ENCODE measurements around the gene CXCR6. TPM values are rescaled to one million over a fixed set of nuclear protein-coding genes. Genes with fewer than 3 reads are reported as not detected.
A peak's percentile ranks its signal among the peaks of the same experiment; 100 is the strongest.

CXCR6 gene
- total RNA-seq, 1 experiment from 2014 or later, result not detected

- H4K91ac ChIP-seq (ENCODE audit: insufficient read length, low read depth, low read length), result no peak overlapping the region
- Mint-ChIP-seq H3K27me3 (ENCODE audit: low read depth) (no peaks in the 10 kb centered on the region), H3K9me3 (no peaks in the 10 kb centered on the region), H3K4me3 (no peak overlapping the region), H3K27ac (peak overlapping the region in 1 of 3 experiments; percentile 32; a peak in 3 of 7 replicates), H3K4me1 (peaks cover 20 to 21% of the 10 kb centered on the region in 2 experiments), H3K36me3 (ENCODE audit: insufficient read depth in 1 of 3, low read depth in 3 of 3) (peaks cover 3 to 27% (median 21%) of the 10 kb centered on the region in 3 experiments)
- H3K79me1 ChIP-seq (ENCODE audit: insufficient read depth, low read depth, low read length, poor library complexity, severe bottlenecking), result peaks cover 6% of the 10 kb centered on the region
- no peaks in the 10 kb centered on the region for H3K23me2 ChIP-seq (ENCODE audit: insufficient read length, low read depth, low read length, poor library complexity, severe bottlenecking)
- DNase-seq, result no peak
- H3K9ac ChIP-seq (ENCODE audit: extremely low read depth, insufficient read length, low read length), result no peak overlapping the region
- no peak overlapping the region for H3K56ac ChIP-seq (ENCODE audit: insufficient read length, low read depth, low read length)
- H3K14ac ChIP-seq (ENCODE audit: insufficient read depth, low read length), result no peak overlapping the region
- no peak overlapping the region for H3K18ac ChIP-seq (ENCODE audit: insufficient read length, low read depth, low read length)
- no peak overlapping the region for H2AK5ac ChIP-seq (ENCODE audit: insufficient read length, low read length)
- H4K20me1 ChIP-seq (ENCODE audit: control insufficient read depth, insufficient read depth, insufficient read length), result no peaks in the 10 kb centered on the region
- WGBS (ENCODE audit: extremely low coverage, insufficient read length, low lambda C conversion rate), result no CpG with 5 or more reads among the region's 8 CpGs
- peaks cover 6% of the 10 kb centered on the region; the same call in 1 of the 2 replicates for H3K4me1 ChIP-seq (ENCODE audit: insufficient read depth, low read length)
- H3K27ac ChIP-seq (ENCODE audit: insufficient read length, low read depth, low read length), result no peak overlapping the region
- no peak overlapping the region for H2BK20ac ChIP-seq (ENCODE audit: low read depth, low read length, poor library complexity, severe bottlenecking)
- no peak for TF ChIP-seq CTCF (conservative IDR thresholded peaks at IDR 0.05)
- H2BK15ac ChIP-seq (ENCODE audit: low read depth, low read length), result no peak overlapping the region
- no peak overlapping the region for H3T11ph ChIP-seq (ENCODE audit: low read length)
- H3K27me3 ChIP-seq (ENCODE audit: insufficient read depth, low read length), result no peaks in the 10 kb centered on the region
- peaks cover 2% of the 10 kb centered on the region for H3K79me2 ChIP-seq (ENCODE audit: insufficient read depth, low read length)
- no peak overlapping the region for H4K8ac ChIP-seq (replicated peaks; ENCODE audit: insufficient read length, low read depth, low read length)
- no peaks in the 10 kb centered on the region for H3K9me3 ChIP-seq (ENCODE audit: control insufficient read depth, low read depth, low read length)
- H2BK12ac ChIP-seq (ENCODE audit: insufficient read length, low read depth, low read length), result no peak overlapping the region
- no peak overlapping the region for H3K4me2 ChIP-seq (ENCODE audit: insufficient read depth, insufficient read length, low read length)
- H3K4ac ChIP-seq (ENCODE audit: low read depth, low read length), result no peak overlapping the region
- no peak overlapping the region for H2BK120ac ChIP-seq (ENCODE audit: low read depth, low read length, poor library complexity, severe bottlenecking)
- H3K23ac ChIP-seq (ENCODE audit: insufficient read length, low read depth, low read length), result no peak overlapping the region
- H4K5ac ChIP-seq (ENCODE audit: insufficient read length, low read depth, low read length), result no peak overlapping the region
- no peak overlapping the region for H2BK5ac ChIP-seq (ENCODE audit: insufficient read length, low read length)
- no peak overlapping the region for H2AFZ ChIP-seq (ENCODE audit: low read length)
Observed at GRCh38 chr3:45987368-45988291, 44.4 kb downstream of the CXCR6 start.

All from H9 (cell line).